Activated CD4-positive, alpha-beta T cell treated with anti-CD3 and anti-CD28 coated beads for 4 hours (primary cell): Measurements from ENCODE around the gene EIF4E1B.
A peak's percentile ranks its signal among the peaks of the same experiment; 100 is the strongest.

Source experiments
- DNase-seq, 2 donors: peaks; one replicate each; pipeline ENCODE4 v3.0.0-alpha.2; 2020

Gene EIF4E1B

DNA sequence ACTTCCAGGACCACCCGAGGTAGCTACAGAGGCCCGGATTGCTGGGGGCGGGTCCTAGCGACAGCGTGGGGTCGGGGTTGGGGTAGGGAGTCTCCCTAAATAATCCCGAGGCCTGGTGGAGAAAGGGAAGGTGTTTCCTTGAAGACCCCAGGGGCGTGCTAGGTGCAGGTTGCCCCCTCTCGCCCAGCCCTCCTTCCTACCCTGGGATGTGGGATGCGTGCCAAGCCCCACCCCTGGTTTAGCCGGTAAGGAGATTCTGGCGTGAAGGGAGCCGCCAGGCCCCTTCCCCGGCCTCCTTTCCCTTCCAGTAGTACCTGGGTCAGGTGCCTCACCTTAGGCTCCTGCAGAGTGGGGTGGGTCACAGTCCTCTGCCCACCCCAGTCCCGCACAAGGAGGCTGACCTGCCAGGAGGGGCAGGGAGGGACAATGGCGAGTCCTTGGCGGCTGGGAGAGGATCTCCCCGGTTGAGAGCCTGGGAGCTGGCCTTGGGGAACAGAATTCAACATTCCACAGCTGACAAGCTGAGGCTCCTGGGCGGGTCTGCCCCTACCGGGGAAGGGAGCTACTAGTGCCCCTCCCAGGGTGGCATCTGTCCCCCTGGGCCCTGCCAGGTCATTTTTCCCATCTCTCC, 17.5 kb downstream of the EIF4E1B start:
- no peak for DNase-seq

DNA sequence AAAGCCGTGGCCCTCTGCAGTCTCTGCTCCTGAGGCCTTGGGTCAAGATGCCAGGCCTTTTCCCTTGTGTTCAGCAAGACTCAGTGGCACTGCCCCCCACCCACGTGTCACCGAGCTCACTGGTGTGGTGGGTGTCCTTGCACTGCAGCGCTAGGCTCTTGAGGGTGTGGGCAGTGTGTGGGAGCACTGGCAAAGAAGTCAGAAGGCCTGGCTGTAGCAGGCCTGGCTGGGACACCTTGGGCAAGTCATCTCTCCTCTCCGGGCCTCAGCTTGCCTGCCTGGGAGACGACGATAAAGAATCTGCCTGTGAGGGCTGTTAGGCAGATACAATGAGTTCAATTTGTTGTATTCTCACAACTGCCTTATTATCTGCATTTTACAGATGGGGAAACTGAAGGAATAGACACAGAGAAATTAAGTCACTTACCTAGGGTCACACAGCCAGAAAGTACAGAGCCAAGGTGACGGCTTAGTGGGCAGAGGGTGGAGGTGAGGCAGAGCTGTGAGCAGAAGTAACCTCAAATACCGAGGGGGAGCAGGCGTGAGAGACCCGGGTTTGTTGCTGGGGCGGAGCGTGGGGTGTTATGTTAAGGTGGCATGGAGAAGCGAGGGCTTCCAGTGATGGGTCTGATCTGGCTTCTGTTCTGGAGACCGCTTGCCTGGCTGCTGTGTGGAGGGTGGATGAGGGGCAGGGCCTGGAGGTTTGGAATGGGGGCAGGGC, 18.2 kb downstream of the EIF4E1B start:
- peak in 1 of 2 donors; percentile 41 for DNase-seq

DNA sequence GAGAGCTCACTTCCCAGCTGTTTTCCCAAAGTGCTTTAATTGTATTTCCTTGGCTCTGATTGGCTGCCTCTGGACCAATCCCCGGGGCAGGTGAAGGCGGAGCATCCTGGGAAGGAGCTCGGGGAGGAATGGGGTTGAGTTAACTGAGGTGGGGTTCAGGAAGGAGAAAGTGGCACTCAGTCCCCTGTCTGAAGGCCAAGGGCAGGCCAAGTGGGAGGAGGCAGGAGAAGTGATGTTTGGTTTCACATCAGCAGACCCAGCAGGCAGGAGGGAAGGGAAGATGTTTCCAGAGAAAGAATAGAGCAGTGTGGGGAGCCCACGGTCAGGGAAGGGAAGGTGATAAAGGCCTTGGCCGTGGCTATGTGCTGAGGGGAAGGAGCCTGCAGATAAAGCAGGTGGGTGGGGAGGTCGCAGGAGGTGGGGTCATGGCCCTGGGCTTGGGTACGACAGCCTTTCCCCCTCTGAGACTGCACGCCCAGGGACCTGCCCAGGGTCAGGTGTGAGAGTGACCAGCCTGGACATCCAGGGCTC, 19.9 kb downstream of the EIF4E1B start:
- no peak for DNase-seq

DNA sequence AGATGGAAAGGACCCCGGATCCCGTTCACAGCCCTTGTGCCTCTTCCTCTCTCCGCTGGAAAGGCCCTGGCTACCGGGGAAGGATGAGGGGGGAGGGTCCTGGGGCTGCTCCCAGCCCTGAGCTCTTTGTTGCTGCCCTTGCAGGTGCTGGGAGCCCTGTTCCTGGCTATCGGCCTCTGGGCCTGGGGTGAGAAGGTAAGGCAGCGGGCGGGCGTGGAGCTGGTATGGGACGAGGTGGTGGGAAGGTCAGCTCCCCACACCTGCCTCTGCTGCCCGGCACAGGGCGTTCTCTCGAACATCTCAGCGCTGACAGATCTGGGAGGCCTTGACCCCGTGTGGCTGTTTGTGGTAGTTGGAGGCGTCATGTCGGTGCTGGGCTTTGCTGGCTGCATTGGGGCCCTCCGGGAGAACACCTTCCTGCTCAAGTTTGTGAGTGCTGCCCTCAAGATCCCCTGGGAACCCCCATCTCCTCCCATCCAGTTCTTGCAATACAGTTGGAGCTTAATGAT, 21.1 kb downstream of the EIF4E1B start:
- DNase-seq: no peak

DNA sequence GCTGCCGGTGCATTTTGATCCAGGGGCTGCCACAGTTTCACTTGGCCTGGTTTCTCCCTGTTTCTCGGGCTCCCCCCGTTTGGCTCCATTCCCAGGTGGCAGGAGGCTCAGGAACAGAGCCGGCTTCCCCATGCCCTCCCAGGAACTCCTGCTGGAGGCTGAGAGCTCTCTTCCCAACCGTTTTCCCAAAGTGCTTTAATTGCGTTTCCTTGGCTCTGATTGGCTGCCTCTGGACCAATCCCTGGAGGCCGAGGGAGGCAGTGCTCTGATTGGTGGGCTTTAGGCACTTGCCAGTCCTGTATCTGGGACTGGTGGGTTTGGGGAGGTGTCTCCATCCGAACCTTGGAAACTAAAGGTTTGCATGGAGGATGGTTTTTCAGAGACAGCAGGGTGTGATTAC, 21.7 kb downstream of the EIF4E1B start:
- no peak for DNase-seq

DNA sequence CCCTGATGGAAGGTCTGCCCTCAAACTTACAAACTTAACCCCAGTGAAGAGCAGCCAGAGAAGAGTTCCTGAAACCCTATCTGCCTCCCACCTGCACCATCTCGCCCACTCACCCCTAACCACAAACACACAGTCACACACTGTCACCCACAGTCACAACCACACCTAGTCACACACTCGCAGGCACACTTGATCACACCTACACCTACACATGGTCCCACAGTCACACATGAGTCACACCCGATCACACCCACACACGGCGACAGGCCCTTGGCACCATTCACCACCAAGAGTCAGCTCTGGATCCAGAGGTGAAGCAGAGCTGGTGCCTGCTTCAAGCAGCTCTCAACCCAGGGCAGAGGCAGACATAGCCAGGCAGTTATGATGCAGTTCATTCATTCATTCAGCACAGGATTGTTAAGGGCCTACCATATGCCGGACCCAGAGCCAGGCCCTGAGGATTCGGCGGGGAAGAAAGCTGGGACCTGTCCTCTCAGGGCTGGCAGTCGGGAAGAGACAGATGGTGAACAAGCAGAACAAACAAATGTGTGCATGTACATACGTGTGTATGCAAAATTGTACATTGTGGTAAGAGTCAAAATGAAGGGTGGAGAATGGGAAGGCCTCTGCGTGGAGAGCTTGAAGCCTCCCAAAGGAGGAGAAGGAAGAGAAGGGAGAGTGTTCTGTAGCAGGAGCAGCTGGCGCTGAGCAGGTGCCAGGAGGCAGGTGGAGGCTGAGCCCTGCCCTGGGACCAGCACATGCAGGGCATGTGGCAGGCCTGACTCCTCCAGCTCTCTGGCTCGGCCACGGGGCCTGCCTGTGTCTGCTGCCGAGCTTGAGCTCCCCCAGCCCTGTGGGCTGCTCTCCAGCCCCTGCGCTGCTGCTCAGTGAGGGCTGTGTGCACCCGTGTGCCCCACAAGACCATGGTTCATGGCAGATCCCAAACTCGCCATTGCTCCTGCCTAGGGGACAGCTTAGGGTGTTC, 23.2 kb downstream of the EIF4E1B start:
- peak; percentile 88 to 92 for DNase-seq

DNA sequence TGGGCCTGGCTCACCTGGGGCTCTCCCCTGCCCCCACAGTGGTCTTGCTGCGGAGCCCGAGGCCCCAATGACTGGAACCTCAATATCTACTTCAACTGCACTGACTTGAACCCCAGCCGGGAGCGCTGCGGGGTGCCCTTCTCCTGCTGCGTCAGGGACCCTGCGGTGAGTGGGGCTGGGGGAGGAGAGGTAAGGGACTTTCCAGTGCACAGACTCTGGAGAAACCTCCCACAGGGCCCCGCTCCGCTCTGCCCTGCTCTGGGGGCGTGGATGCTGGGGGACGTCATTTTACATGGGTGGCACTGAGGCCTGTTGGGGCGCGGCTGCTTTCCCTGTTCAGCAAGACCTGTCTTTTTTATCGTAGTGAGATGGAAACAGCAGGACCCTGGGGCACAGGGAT, 24.4 kb downstream of the EIF4E1B start:
- peak in 1 of 2 donors; percentile 40 for DNase-seq

DNA sequence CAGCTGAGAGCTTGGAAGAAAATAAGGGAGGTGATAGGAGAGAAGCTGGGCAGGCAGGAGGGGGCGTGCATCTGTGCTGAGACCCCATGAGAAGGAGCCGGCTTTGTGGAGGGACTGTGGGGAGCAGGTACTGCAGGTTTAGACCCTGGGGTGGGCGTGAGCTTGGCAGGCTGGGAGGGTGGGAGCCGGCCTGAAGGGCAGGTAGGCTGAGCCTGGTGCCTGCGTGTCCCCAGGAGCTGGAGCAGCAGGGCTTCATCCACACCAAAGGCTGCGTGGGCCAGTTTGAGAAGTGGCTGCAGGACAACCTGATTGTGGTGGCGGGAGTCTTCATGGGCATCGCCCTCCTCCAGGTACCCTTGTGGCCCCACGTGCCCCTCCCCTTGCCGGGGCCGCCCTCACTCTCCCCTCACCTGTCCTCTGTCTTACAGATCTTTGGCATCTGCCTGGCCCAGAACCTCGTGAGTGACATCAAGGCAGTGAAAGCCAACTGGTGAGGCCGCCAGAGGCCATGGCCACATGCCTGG, 26.1 kb downstream of the EIF4E1B start:
- no peak for DNase-seq

DNA sequence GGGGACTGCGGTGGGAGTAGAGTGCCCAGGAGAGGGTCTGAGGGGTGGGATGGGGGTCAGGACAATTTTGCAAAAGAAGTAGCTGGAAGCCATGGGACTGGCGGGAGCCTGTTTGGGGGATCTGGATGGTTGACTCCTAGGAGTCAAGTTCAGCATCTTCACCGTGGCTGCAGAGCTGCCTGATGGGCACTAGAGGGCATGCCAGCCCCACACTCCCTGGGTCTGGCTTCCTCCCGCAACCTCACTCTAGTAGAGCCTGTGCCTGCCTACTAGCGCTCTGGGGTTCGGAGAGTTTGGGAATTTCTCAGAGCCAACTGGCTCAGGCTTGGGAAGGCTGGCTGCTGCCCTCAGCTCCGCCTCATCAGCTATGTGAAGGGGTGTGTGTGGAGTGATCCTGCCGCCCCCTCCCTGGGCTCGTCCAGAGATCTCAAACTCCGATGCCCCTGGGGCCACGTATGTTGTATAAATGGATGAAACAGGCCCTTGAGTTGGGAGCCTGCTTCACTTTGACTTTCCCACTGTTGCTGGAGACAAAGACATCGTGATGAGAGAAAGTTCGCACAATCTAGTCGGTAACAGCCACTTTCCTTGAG, 27.6 kb downstream of the EIF4E1B start:
- DNase-seq: peak; percentile 68

DNA sequence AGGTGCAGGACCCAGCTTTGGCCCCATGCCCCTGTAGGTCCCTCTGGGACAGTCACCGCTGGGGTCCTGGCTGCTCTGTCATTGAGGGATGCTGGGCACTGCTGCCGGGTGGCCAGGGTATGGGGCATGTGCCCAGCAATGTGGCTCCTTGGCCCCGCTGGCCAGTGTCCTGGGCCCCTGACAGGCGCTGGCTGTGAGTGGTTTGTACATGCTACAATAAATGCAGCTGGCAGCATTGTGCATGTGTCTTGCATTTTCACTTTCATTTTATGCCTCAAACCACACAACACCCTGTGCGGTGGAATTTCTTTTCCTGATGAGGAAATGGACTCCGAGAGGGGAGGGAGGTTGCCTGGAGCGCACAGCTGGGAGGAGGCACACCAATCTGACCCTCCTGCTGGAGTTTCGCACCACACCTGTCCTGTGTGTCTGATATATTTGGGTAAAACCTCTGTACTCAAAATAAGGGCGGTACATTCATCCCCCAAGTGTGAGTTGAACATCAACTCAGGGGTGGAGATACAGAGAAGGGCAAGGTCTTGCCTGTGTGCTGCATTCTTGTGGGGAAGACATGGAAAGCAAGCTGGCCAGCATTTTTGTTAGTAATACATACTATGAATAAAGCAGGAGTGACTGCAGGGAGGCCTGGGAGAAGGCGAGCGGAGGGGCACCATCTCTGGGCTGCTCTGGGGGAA, 28.5 kb downstream of the EIF4E1B start:
- DNase-seq: no peak

DNA sequence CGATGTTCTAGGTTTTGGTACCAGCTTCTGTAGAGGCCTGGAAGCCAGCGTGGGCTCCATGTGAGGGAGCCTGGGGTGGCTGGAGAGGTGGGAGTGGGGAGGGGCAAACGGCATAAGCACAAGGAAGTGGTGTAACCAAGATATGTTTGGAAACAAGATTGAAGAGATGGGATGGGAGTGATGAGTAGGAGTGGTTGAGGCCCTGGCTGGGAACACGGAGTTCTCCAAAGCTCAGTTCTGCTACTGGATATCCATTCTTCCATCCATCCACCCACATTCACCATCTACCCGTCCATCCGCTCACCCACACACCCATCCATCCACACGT, 29.0 kb downstream of the EIF4E1B start:
- no peak for DNase-seq

DNA sequence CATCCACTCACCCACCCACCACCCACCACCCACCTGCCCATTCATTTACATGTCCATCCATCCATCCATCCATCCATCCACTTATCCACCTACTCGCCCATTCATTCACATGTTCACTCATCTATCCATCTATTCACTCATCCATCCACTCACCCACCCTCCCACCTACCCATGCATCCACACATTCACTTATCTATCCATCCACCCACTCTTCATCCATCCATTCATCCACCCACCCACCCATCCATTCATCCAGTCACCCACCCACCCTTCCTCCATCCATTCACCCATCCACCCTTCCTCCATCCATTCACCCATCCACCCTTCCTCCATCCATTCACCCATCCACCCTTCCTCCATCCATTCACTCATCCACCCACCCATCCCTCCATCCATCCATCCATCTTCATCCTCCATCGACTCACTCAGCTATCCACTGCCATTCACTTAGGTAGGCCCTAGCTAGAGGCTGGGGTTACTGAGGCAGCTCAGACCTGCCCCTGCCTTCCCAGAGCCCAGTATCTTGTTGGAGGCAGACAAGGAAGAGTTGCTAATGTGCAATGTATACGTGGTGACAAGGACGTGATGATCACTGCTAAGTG, 29.5 kb downstream of the EIF4E1B start:
- DNase-seq: no peak

DNA sequence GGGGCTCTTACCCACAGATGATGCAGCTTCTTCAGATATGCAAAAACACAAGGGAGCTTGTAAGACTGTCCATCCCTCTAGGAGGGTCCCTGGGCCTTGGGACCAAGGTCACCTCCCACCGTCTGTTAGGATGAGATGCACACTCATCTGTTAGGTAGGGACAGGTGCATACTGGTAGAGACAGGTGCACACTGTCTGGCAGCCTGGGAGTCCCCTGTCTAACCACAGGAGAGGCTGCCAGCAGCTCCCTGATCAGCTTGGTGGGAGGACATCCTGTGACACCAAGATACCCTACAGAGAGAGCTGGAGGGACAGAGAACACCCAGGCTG, 30.0 kb downstream of the EIF4E1B start:
- no peak for DNase-seq

DNA sequence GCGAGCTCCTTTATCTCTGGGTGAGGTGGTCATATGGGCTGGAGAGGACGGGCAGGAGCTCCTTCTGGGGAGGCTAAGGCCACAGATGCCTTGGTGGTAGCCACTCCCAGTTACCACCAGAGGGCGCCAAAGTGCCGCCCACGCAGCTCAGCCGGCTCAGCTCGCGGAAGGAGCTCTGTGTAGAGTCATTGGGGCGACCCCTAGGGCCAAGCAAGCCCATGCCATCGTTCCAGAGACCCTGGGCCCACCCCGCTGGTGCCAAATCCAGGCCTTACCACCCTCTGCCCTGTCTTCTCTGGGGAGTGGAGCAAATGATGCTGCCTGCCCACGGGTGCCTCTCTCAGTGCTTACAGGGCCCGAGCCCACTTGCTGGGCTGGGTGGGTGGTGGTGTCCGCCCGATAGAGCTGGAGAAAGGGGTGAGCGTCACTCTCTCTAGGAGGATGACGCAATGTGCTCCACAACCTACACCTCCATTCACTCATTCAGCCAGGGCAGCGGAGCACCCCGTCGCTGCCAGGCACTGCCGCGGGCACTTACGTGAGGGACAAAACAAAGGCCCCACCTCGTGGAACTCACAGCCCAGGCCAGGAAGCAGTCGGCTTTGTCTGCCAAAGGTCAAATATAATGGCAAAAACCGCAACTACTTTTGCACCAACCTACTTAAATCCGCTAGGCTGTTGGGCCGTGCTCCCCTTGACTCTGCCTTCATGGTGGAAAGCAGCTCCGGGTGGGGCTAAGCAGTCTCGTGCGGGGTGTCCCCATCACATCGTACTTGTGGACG, 30.6 kb downstream of the EIF4E1B start:
- DNase-seq: peak; percentile 74 to 80

DNA sequence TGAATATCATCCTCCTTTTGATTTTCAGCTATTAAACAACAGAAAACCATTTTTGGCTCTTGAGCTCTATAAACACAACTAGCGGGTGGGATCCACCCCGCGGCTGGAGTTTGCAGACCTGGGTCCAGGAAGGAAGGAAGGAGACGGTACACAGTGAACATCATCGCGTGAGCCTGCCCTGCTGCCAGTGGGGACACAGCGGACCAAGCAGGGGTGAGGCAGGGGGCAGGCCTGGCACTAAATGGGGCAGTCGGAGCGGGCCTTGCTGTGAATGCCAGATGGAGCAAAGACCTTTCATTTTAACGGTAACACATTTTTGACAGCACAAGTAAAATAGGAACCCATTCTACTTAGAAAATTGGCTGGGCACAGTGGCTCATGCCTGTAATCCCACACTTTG, 31.2 kb downstream of the EIF4E1B start:
- DNase-seq: no peak

DNA sequence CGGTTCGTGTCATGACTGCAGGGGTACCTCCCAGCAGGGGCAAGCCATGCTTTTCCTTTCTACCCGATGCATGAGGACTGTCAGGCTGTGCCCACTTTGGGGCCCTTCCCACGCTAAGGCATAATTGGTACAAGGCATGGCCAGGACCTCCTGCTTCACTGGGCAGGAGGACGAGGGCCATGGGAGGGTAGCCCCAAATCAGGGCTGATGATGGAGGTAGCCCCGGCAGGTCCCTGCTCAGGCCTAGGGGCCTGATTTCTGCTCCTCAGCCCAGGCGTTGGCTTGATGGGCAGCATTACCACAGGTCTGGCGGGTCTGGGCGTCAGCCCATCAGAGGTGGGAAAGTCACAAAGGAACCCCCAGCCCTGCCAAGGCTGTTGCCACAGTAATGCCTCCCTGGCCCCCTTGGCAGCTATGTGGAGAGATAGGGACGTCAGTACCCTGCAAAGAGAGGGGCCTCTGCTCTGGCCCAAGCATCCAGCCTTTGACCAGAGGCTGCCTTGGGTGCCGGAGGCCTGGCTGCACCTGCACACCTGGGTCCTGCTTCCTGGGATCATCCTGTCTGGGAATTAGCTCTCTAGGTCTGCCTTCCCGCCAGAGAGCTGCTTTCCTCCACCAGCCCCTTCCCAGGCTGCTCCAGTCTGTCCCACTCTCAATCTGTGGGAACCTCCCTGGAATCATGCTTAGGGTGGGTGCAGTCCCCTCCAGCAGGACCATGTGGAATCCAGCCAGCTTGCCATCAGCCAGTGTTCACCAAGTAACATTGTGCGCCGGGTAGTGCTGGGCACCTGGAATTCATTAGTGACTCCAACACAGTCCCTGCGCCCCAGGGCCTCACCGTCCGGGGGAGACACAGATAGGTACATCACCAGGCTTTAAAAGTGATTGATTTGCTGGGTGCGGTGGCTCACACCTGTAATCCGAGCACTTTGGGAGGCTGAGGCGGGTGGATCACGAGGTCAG, 32.2 kb downstream of the EIF4E1B start:
- DNase-seq: no peak

DNA sequence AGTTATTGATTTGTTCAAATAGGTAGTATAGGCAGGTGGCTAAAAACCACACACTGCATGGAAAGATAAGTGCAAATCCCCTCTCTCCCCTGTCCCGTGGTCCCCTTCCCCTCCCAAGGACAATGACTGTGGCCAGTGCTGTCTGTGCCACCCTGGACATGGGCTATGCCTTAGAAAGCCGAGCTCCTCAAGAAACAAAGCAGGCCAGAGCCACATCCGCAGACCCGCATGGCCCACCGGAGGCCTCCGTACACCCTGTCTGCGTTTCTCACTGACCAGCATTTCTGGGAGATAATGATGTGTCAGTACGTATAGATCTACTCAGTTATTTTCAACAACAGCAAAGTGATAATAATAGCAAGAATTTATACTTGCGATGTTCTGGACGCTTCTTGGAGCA, 33.1 kb downstream of the EIF4E1B start:
- DNase-seq: no peak

DNA sequence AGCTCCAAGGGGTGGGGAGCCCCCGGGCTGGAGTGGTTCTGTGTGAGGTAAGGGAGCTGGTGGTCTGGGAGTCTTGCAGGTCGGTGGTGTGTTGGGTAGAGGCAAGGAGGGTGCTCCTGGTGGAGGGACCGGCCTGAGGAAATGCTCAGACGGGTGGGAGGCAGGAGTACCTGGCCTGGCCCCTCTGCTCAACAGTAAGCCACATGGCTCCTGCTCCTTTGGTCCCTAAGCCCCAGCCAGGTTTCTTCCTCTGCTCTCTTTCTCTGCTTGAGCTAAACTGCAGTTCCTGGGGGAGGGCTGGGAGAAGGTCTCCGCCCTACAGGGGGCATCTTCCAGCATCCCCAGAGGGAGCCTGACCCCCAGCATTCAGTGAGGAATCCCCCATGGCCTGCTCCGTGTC, 34.0 kb downstream of the EIF4E1B start:
- no peak for DNase-seq

DNA sequence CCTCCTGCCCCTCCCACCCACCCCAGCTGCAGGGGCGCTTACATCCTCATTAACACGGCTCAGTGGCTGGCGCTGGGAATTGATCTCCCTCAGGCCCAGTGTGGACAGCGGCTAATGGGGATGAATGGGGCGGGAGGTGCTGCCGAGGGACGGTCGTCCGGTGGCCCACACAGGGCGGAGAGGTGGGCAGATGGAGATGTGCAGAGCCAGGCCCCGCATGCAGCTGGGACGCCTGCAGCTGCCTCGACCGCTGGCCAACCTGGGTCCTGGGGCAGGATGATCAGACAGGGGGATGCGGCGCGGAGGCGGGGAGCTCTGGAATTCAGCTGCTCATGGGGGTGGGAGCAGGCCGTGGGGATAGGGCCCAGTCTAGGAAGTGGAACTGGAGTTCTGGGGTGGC, 34.4 kb downstream of the EIF4E1B start:
- no peak for DNase-seq

DNA sequence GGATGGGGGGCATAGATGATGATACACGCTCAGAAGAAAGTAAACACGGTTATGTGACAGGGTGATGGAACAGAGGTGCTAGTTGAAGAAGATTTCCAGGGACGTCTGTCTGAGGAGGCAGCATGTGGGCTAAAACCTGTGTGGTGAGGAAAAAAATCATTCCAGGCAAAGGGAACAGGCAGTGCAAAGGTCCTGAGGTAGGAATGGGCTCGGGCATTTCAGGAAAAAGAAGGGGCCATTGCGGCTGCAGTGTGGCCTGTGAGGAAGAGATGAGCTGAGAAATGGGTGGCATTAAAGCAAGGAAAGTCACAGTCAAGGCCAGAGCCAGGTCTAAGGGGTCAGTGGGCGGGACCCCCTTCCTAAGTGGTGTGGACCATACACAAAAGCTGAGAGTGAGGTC, 35.0 kb downstream of the EIF4E1B start:
- DNase-seq: no peak
